ENCODE measurements around the gene BBS2. TPM values are rescaled to one million over a fixed set of nuclear protein-coding genes. Genes with fewer than 3 reads are reported as not detected.

Gene BBS2
- total RNA-seq, 4 donors from 2014 or later = 38.7 to 171 (median 41.2) TPM

- intact Hi-C loops (cut with DNase I; ENCODE audit: low total_unique reads) (no loop called here), in situ Hi-C loops (cut with MboI; ENCODE audit: low pct_ligation_motif_present in 1 of 4, low pct_unique_long_range_greater_than_20kb in 1 of 4, low sequenced_read_pairs in 3 of 4) (no loop called here)
- no peak for DNase-seq
- Histone ChIP-seq H3K4me3 (no peak overlapping the region), H3K27ac (no peak overlapping the region), H3K36me3 (no peaks in the 10 kb centered on the region), H3K4me1 (no peaks in the 10 kb centered on the region), H3K9me3 (no peaks in the 10 kb centered on the region), H3K27me3 (no peaks in the 10 kb centered on the region)
- TF ChIP-seq POLR2AphosphoS5 (IDR thresholded peaks at IDR 0.05) (no peak), EP300 (IDR thresholded peaks at IDR 0.05; ENCODE audit: low read depth) (no peak), CTCF (IDR thresholded peaks at IDR 0.05) (no peak), POLR2A (IDR thresholded peaks at IDR 0.05) (no peak)
- WGBS, 2 donors (ENCODE audit: low coverage in 1 of 2) = 75 to 90% methylated on average over 4 of the region's 4 CpGs
Measured at GRCh38 chr16:56559109-56559508, 39.3 kb upstream of the BBS2 start.

GRCh38 chr16:56558024-56558747 is 38.4 kb upstream of the BBS2 start:
- intact Hi-C loops (cut with DNase I; ENCODE audit: low total_unique reads) = no loop called here
- Histone ChIP-seq H3K4me1 (no peaks in the 10 kb centered on the region), H3K27ac (no peak overlapping the region), H3K27me3 (no peaks in the 10 kb centered on the region), H3K36me3 (no peaks in the 10 kb centered on the region), H3K9me3 (no peaks in the 10 kb centered on the region), H3K4me3 (no peak overlapping the region)
- TF ChIP-seq EP300 (IDR thresholded peaks at IDR 0.05; ENCODE audit: low read depth) = no peak
- no peak for TF ChIP-seq POLR2A (IDR thresholded peaks at IDR 0.05)
- no peak for TF ChIP-seq CTCF (IDR thresholded peaks at IDR 0.05)
- no peak for TF ChIP-seq POLR2AphosphoS5 (IDR thresholded peaks at IDR 0.05)
- in situ Hi-C loops (cut with MboI; ENCODE audit: low pct_ligation_motif_present in 1 of 4, low pct_unique_long_range_greater_than_20kb in 1 of 4, low sequenced_read_pairs in 3 of 4) = no loop called here
- 42 to 47% methylated on average over 2 to 8 of the region's 8 CpGs for WGBS, 2 donors (ENCODE audit: low coverage in 1 of 2)
- DNase-seq = no peak

GRCh38 chr16:56554441-56554840 is 34.6 kb upstream of the BBS2 start:
- H3K9me3 ChIP-seq = no peaks in the 10 kb centered on the region
- 86 to 95% methylated on average over 8 to 10 of the region's 10 CpGs for WGBS, 2 donors (ENCODE audit: low coverage in 1 of 2)
- intact Hi-C loops (cut with DNase I; ENCODE audit: low total_unique reads) (no loop called here), in situ Hi-C loops (cut with MboI; ENCODE audit: low pct_ligation_motif_present in 1 of 4, low pct_unique_long_range_greater_than_20kb in 1 of 4, low sequenced_read_pairs in 3 of 4) (no loop called here)
- TF ChIP-seq POLR2AphosphoS5 (IDR thresholded peaks at IDR 0.05) (no peak), EP300 (IDR thresholded peaks at IDR 0.05; ENCODE audit: low read depth) (no peak), POLR2A (IDR thresholded peaks at IDR 0.05) (no peak), CTCF (IDR thresholded peaks at IDR 0.05) (no peak)
- no peak for DNase-seq
- H3K36me3 ChIP-seq = no peaks in the 10 kb centered on the region
- no peak overlapping the region for H3K4me3 ChIP-seq
- peaks cover 0 to 10% (median 2%) of the 10 kb centered on the region in 4 donors for H3K4me1 ChIP-seq
- no peak overlapping the region for H3K27ac ChIP-seq
- H3K27me3 ChIP-seq = no peaks in the 10 kb centered on the region

- in situ Hi-C loops (cut with MboI; ENCODE audit: low pct_ligation_motif_present in 1 of 4, low pct_unique_long_range_greater_than_20kb in 1 of 4, low sequenced_read_pairs in 3 of 4) = no loop called here
- 29 to 58% methylated on average over 4 to 11 of the region's 11 CpGs for WGBS, 2 donors (ENCODE audit: low coverage in 1 of 2)
- H3K9me3 ChIP-seq = no peaks in the 10 kb centered on the region
- no peaks in the 10 kb centered on the region for H3K27me3 ChIP-seq
- TF ChIP-seq EP300 (IDR thresholded peaks at IDR 0.05; ENCODE audit: low read depth) (no peak), POLR2AphosphoS5 (IDR thresholded peaks at IDR 0.05) (no peak), CTCF (IDR thresholded peaks at IDR 0.05) (no peak), POLR2A (IDR thresholded peaks at IDR 0.05) (no peak)
- no peak overlapping the region for H3K27ac ChIP-seq
- intact Hi-C loops (cut with DNase I; ENCODE audit: low total_unique reads) = no loop called here
- no peaks in the 10 kb centered on the region for H3K36me3 ChIP-seq
- no peak overlapping the region for H3K4me3 ChIP-seq
- peak; percentile 22 for DNase-seq
- H3K4me1 ChIP-seq = peaks cover 0 to 10% (median 2%) of the 10 kb centered on the region in 4 donors
Measured at GRCh38 chr16:56551796-56552738, 32.2 kb upstream of the BBS2 start.

Data from transverse colon (tissue), 4 donors.